ENCODE data around the gene PSEN2. TPM values are rescaled to one million over a fixed set of nuclear protein-coding genes. Genes with fewer than 3 reads are reported as not detected.
A peak's percentile ranks its signal among the peaks of the same experiment; 100 is the strongest.

The PSEN2 gene
- polyA plus RNA-seq, 1 donor (not counting 4 experiments of a cell fraction or from before 2014, with no cell fraction given) = 9.5 TPM

DNA sequence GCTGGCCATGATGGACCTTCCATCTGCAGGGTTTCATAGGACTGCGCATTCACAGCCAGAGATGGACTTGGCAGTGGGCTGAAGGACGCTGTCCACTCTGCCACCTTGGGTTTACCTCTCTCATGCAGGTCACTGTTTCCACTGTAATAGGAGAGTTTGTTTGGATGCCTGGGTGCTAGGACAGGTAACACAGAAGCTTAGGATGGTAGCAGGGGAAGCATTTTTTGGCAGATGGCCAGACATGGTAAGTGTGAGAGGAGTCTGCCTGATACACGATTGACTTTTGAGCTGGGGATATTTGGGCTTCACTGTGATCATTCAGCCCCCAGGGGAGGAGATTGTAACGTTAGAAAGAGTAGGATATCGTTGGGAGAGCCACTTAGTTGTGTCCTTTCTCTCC is 11.8 kb downstream of the PSEN2 start:
- dilution Hi-C loops (cut with MboI; ENCODE audit: extremely low pct_ligation_motif_present, low sequenced_read_pairs) = loop anchor here (10.0 kb wide), 1 partner anchor 247 kb away; no protein-coding TSS in a partner anchor
- Histone ChIP-seq H3K9me3 (ENCODE audit: control insufficient read depth, low read depth, low read length) (no peaks in the 10 kb centered on the region), H3K27ac (ENCODE audit: control insufficient read depth, insufficient read depth, low read length) (no peak overlapping the region), H4K20me1 (ENCODE audit: control insufficient read depth, extremely low read depth, insufficient read depth, low read length) (no peaks in the 10 kb centered on the region), H3K9ac (ENCODE audit: control insufficient read depth, extremely low read depth, insufficient read depth, low read length) (no peak overlapping the region), H3K9me1 (ENCODE audit: control insufficient read depth, extremely low read depth, insufficient read depth, low read length) (no peaks in the 10 kb centered on the region), H3K27me3 (ENCODE audit: control insufficient read depth, extremely low read depth, insufficient read depth, low read length) (no peaks in the 10 kb centered on the region), H2AFZ (ENCODE audit: control insufficient read depth, low read length) (no peak overlapping the region), H3K4me3 (ENCODE audit: control insufficient read depth in 2 of 3, extremely low read depth in 1 of 3, insufficient read depth in 2 of 3, low read depth in 1 of 3, low read length in 3 of 3) (no peak overlapping the region), H3K79me2 (ENCODE audit: control insufficient read depth, insufficient read depth, low read length) (no peaks in the 10 kb centered on the region), H3K36me3 (ENCODE audit: control insufficient read depth in 2 of 2, extremely low read depth in 1 of 2, insufficient read depth in 2 of 2, low read length in 2 of 2) (peaks cover 0 to 8% of the 10 kb centered on the region in 2 experiments), H3K4me1 (ENCODE audit: control insufficient read depth, extremely low read depth, insufficient read depth, low read length) (peaks cover 3% of the 10 kb centered on the region), H3K4me2 (ENCODE audit: control insufficient read depth, extremely low read depth, insufficient read depth, low read depth, low read length) (no peak overlapping the region)
- DNase-seq (ENCODE audit: low read depth, low spot score) = no peak
- FAIRE-seq = no peak
- TF ChIP-seq EZH2 (IDR thresholded peaks at IDR 0.05; ENCODE audit: low read length) = no peak
- TF ChIP-seq, protein P1, sequence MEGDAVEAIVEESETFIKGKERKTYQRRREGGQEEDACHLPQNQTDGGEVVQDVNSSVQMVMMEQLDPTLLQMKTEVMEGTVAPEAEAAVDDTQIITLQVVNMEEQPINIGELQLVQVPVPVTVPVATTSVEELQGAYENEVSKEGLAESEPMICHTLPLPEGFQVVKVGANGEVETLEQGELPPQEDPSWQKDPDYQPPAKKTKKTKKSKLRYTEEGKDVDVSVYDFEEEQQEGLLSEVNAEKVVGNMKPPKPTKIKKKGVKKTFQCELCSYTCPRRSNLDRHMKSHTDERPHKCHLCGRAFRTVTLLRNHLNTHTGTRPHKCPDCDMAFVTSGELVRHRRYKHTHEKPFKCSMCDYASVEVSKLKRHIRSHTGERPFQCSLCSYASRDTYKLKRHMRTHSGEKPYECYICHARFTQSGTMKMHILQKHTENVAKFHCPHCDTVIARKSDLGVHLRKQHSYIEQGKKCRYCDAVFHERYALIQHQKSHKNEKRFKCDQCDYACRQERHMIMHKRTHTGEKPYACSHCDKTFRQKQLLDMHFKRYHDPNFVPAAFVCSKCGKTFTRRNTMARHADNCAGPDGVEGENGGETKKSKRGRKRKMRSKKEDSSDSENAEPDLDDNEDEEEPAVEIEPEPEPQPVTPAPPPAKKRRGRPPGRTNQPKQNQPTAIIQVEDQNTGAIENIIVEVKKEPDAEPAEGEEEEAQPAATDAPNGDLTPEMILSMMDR (optimal IDR thresholded peaks at IDR 0.05 in 1 of 3, IDR thresholded peaks at IDR 0.05 in 1 of 3, conservative IDR thresholded peaks at IDR 0.05 in 1 of 3; ENCODE audit: extremely low read depth in 1 of 3, insufficient read depth in 2 of 3, low read length in 3 of 3) = no peak

DNA sequence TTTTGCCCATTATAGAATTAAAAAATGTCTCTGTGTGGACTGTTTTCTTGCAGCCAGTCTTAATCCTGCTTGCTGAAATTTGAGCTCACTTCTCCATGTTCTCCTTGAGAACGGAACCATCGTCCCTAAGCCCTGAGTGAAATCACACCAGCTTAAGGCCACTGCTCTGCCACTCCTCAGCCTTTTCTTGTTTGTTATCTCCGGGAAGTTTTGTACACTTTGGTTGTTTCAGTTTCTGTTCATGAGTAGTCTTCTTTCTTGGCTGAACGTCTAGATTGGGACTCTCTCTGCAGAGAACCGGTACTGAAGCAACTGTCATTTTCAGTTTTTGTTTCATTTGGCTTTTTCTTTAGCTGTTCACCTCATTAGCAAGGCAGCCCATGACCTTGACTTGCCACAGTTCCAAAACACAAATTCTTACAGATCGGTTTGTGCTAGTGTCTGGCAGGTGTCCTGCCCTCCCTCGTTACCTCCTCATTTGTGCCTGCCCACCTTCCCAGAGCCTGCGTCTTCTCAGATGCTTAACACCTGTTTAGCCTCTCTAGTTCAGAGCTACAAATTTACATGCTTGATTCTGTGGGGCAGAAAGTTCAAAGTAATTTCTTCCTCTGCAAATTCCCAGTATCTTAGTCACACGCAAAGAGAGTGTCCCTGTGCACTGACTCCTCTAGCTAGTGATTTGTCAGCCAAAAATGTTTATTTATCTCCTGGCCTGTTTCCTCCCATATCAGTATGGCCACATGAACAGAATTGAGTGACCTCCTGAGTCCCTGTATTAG is 12.4 kb downstream of the PSEN2 start:
- dilution Hi-C loops (cut with MboI; ENCODE audit: extremely low pct_ligation_motif_present, low sequenced_read_pairs) = loop anchor here (10.0 kb wide), 1 partner anchor 248 kb away; no protein-coding TSS in a partner anchor
- Histone ChIP-seq H3K4me3 (ENCODE audit: control insufficient read depth in 2 of 3, extremely low read depth in 1 of 3, insufficient read depth in 2 of 3, low read depth in 1 of 3, low read length in 3 of 3) (no peak overlapping the region), H3K4me2 (ENCODE audit: control insufficient read depth, extremely low read depth, insufficient read depth, low read depth, low read length) (peak overlapping the region; percentile 25), H3K36me3 (ENCODE audit: control insufficient read depth in 2 of 2, extremely low read depth in 1 of 2, insufficient read depth in 2 of 2, low read length in 2 of 2) (peaks cover 0 to 10% of the 10 kb centered on the region in 2 experiments), H2AFZ (ENCODE audit: control insufficient read depth, low read length) (no peak overlapping the region), H3K27me3 (ENCODE audit: control insufficient read depth, extremely low read depth, insufficient read depth, low read length) (no peaks in the 10 kb centered on the region), H3K9ac (ENCODE audit: control insufficient read depth, extremely low read depth, insufficient read depth, low read length) (no peak overlapping the region), H3K27ac (ENCODE audit: control insufficient read depth, insufficient read depth, low read length) (no peak overlapping the region), H3K9me1 (ENCODE audit: control insufficient read depth, extremely low read depth, insufficient read depth, low read length) (no peaks in the 10 kb centered on the region), H3K79me2 (ENCODE audit: control insufficient read depth, insufficient read depth, low read length) (no peaks in the 10 kb centered on the region), H4K20me1 (ENCODE audit: control insufficient read depth, extremely low read depth, insufficient read depth, low read length) (no peaks in the 10 kb centered on the region), H3K4me1 (ENCODE audit: control insufficient read depth, extremely low read depth, insufficient read depth, low read length) (no peaks in the 10 kb centered on the region), H3K9me3 (ENCODE audit: control insufficient read depth, low read depth, low read length) (no peaks in the 10 kb centered on the region)
- DNase-seq (ENCODE audit: low read depth, low spot score) = no peak
- TF ChIP-seq EZH2 (IDR thresholded peaks at IDR 0.05; ENCODE audit: low read length) = no peak
- TF ChIP-seq, protein P1 (optimal IDR thresholded peaks at IDR 0.05 in 1 of 3, IDR thresholded peaks at IDR 0.05 in 1 of 3, conservative IDR thresholded peaks at IDR 0.05 in 1 of 3; ENCODE audit: extremely low read depth in 1 of 3, insufficient read depth in 2 of 3, low read length in 3 of 3) = no peak
- no peak for FAIRE-seq
